Effector memory CD8-positive, alpha-beta T cell (primary cell): ENCODE results near the gene ALPK1.

Experiments
- ATAC-seq: fragments of 150-1000 bp; cut with Tn5 transposase; replicated peaks from 2 replicates; pipeline ENCODE4 v1.10.0; 2021; ENCODE audit warnings: mild to moderate bottlenecking, moderate library complexity
- DNase-seq, 3 experiments: peaks; one replicate each; pipeline ENCODE4 v3.0.0; 2021
- H3K27ac Mint-ChIP-seq, 2 donors: one replicate each; pipeline ENCODE4 v1.8.0; 2022; ENCODE audit warnings: mild to moderate bottlenecking in 2 of 2, mixed read lengths in 2 of 2, moderate library complexity in 2 of 2
- H3K27me3 Mint-ChIP-seq, 2 donors: one replicate each; pipeline ENCODE4 v1.8.0; 2022; ENCODE audit warnings: mixed read lengths in 2 of 2
- H3K36me3 Mint-ChIP-seq: one replicate; pipeline ENCODE4 v1.8.0; 2022; ENCODE audit warnings: mild to moderate bottlenecking, moderate library complexity, mixed read lengths; ENCODE audit not compliant: insufficient read depth
- H3K4me1 Mint-ChIP-seq, 2 donors: one replicate each; pipeline ENCODE4 v1.8.0; 2022; ENCODE audit warnings: low read depth in 2 of 2, mixed read lengths in 2 of 2
- H3K4me3 Mint-ChIP-seq, 2 donors: one replicate each; pipeline ENCODE4 v1.8.0; 2022; ENCODE audit warnings: mild to moderate bottlenecking in 2 of 2, mixed read lengths in 2 of 2, moderate library complexity in 2 of 2
- H3K9me3 Mint-ChIP-seq, 2 donors: one replicate each; pipeline ENCODE4 v1.8.0; 2022; ENCODE audit warnings: mixed read lengths in 2 of 2

Gene ALPK1

GRCh38 chr4:112386071-112386470 is 88.9 kb downstream of the ALPK1 start:
- no peaks in the 10 kb centered on the region for H3K4me1 Mint-ChIP-seq
- H3K27ac Mint-ChIP-seq = no peak overlapping the region
- DNase-seq (no peak), ATAC-seq (no peak)
- H3K4me3 Mint-ChIP-seq = no peak overlapping the region
- no peaks in the 10 kb centered on the region for H3K9me3 Mint-ChIP-seq
- no peaks in the 10 kb centered on the region for H3K27me3 Mint-ChIP-seq
- H3K36me3 Mint-ChIP-seq = no peaks in the 10 kb centered on the region

GRCh38 chr4:112402098-112402497 is 104.9 kb downstream of the ALPK1 start:
- Mint-ChIP-seq H3K9me3 (no peaks in the 10 kb centered on the region), H3K27ac (no peak overlapping the region), H3K4me1 (no peaks in the 10 kb centered on the region), H3K27me3 (peaks cover 11 to 12% of the 10 kb centered on the region in 2 donors), H3K36me3 (no peaks in the 10 kb centered on the region), H3K4me3 (no peak overlapping the region)
- ATAC-seq = no peak
- DNase-seq = no peak

DNA sequence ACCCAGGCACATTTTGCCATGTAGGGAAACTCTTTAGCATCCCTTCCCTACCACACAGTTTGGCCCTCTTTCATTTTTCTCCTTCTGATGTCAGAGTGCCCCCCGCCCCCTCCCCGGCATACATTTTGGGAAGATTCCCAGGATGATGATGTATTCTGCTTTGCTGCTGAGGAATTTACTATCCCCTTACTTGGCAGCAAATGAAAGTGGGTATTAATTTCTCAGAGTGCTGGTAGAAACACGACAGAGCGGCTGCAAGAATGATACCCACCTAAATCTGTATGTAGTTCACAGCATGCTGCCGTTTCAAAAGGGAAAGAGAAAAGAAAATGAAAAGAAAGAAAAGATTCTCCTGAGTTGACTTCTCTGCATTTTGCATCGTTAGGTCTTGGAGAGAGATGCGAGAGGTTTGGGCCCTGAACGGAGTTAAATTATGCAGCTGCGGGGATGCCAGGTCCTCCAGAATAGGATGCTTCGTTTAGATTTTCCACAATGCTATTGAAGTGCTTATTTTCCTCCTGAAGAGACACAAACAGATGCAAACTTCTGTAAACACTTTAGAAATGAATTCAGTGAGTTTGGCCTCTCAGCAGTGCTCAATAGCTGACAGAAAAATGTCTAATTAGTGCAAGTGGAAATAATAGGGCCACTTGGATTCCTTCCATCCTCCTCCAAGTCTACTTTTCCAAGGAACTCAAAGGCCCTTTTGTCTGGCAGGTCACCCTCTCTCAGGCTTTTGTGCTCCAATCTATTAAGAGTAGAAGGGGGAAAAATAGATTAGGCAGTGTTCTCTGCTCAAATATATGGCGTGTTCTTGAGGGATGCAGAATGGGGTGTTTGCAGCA is 106.2 kb downstream of the ALPK1 start:
- H3K9me3 Mint-ChIP-seq = no peaks in the 10 kb centered on the region
- ATAC-seq = no peak
- peaks cover 10 to 12% of the 10 kb centered on the region in 2 donors for H3K27me3 Mint-ChIP-seq
- H3K36me3 Mint-ChIP-seq = no peaks in the 10 kb centered on the region
- H3K4me3 Mint-ChIP-seq = no peak overlapping the region
- no peaks in the 10 kb centered on the region for H3K4me1 Mint-ChIP-seq
- DNase-seq = no peak
- no peak overlapping the region for H3K27ac Mint-ChIP-seq

GRCh38 chr4:112410364-112410763 is 113.2 kb downstream of the ALPK1 start:
- H3K27ac Mint-ChIP-seq = no peak overlapping the region
- no peak overlapping the region for H3K4me3 Mint-ChIP-seq
- H3K9me3 Mint-ChIP-seq = no peaks in the 10 kb centered on the region
- no peaks in the 10 kb centered on the region for H3K27me3 Mint-ChIP-seq
- H3K4me1 Mint-ChIP-seq = no peaks in the 10 kb centered on the region
- no peaks in the 10 kb centered on the region for H3K36me3 Mint-ChIP-seq
- DNase-seq = no peak
- ATAC-seq = no peak

DNA sequence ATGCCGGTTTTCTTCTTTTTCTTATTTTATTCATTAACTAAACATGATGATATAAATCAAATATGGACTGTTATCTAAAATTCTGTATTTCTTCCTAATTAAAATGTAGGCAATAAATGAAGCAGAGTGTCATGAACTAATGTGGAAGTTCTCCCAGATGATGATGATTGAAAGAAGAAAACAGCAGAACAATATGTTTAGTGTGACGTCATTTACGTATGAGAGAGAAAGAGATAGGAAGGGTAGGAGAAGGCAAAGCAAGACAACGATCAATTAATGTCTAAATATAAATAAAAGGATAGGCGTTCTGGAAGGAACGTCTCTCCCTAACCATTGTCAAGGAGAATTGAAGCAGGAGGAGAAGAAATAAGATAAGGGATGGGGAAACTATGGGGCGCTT is 113.6 kb downstream of the ALPK1 start:
- Mint-ChIP-seq H3K4me1 (no peaks in the 10 kb centered on the region), H3K9me3 (no peaks in the 10 kb centered on the region), H3K27me3 (no peaks in the 10 kb centered on the region), H3K27ac (no peak overlapping the region), H3K36me3 (no peaks in the 10 kb centered on the region), H3K4me3 (no peak overlapping the region)
- DNase-seq = no peak
- no peak for ATAC-seq

- Mint-ChIP-seq H3K36me3 (peaks cover 2% of the 10 kb centered on the region), H3K27me3 (no peaks in the 10 kb centered on the region), H3K4me1 (no peaks in the 10 kb centered on the region), H3K27ac (no peak overlapping the region), H3K9me3 (no peaks in the 10 kb centered on the region), H3K4me3 (no peak overlapping the region)
- ATAC-seq (no peak), DNase-seq (no peak)
Measured at GRCh38 chr4:112411781-112412550, 114.8 kb downstream of the ALPK1 start.

DNA sequence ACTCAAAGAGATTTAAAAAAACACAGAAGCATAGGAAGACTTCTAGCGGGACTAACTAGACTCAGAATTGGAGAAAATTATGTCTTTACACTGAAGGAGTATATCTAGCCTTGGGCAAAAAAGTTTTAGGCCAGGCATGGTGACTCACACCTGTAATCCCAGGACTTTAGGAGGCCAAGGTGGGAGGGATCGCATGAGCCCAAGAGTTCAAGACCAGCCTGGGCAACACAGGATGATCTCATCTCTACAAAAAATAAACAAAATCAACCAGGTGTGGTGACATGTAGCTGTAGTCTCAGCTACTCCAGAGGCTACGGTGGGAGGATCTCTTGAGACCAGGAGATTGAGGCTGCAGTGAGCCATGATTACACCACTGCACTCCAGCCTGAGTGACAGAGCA is 119.3 kb downstream of the ALPK1 start:
- no peaks in the 10 kb centered on the region for H3K27me3 Mint-ChIP-seq
- H3K4me1 Mint-ChIP-seq = no peaks in the 10 kb centered on the region
- peaks cover 2% of the 10 kb centered on the region for H3K36me3 Mint-ChIP-seq
- H3K9me3 Mint-ChIP-seq = no peaks in the 10 kb centered on the region
- no peak overlapping the region for H3K4me3 Mint-ChIP-seq
- DNase-seq (no peak), ATAC-seq (no peak)
- no peak overlapping the region for H3K27ac Mint-ChIP-seq

DNA sequence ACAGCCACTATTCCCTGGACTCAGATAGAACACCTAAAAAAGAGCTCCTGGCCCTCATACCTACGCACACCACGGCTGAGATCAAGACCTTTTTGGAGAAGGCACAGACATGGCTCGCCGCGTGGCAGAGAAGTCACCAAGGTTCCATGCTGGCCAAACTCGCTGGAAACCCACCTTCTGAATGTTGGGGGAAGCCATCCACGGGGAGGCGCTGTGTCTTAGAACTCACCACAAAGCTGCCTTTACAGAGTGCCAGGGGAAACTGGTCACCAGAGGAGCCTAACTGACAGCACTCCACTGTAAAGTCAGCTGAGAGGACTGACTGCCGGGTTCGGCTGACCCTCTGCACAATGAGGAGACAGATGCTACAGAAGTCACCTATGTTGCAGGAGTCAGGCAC is 120.9 kb downstream of the ALPK1 start:
- H3K4me3 Mint-ChIP-seq = no peak overlapping the region
- H3K27me3 Mint-ChIP-seq = no peaks in the 10 kb centered on the region
- peaks cover 2% of the 10 kb centered on the region for H3K36me3 Mint-ChIP-seq
- H3K4me1 Mint-ChIP-seq = no peaks in the 10 kb centered on the region
- no peak for DNase-seq
- H3K27ac Mint-ChIP-seq = no peak overlapping the region
- H3K9me3 Mint-ChIP-seq = no peaks in the 10 kb centered on the region
- no peak for ATAC-seq

DNA sequence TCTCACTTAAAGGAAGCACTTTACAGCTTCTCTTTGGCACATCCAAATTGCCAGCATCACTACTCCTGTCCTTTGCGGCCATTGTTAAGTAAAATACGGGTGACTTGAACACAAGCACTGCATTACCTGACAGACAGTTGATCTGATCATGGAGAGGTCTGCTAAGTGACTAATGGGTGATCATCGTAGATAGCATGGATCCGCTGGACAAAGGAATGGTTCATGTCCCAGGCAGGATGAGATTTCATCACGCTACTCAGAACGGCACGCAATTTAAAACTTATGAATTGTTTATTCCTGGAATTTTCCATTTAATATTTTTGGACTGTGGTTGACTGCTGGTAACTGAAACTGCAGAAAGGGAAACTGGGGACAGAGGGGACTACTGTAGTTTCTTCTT is 124.7 kb downstream of the ALPK1 start:
- Mint-ChIP-seq H3K9me3 (no peaks in the 10 kb centered on the region), H3K27me3 (no peaks in the 10 kb centered on the region), H3K27ac (no peak overlapping the region), H3K36me3 (no peaks in the 10 kb centered on the region), H3K4me3 (no peak overlapping the region), H3K4me1 (no peaks in the 10 kb centered on the region)
- DNase-seq = no peak
- no peak for ATAC-seq

- DNase-seq (no peak), ATAC-seq (no peak)
- H3K4me3 Mint-ChIP-seq = no peak overlapping the region
- no peaks in the 10 kb centered on the region for H3K27me3 Mint-ChIP-seq
- peaks cover 3% of the 10 kb centered on the region for H3K36me3 Mint-ChIP-seq
- H3K9me3 Mint-ChIP-seq = no peaks in the 10 kb centered on the region
- no peak overlapping the region for H3K27ac Mint-ChIP-seq
- H3K4me1 Mint-ChIP-seq = no peaks in the 10 kb centered on the region
Measured at GRCh38 chr4:112422644-112423043, 125.5 kb downstream of the ALPK1 start.

- Mint-ChIP-seq H3K27ac (no peak overlapping the region), H3K4me3 (no peak overlapping the region), H3K27me3 (no peaks in the 10 kb centered on the region), H3K9me3 (no peaks in the 10 kb centered on the region), H3K4me1 (no peaks in the 10 kb centered on the region), H3K36me3 (peaks cover 3% of the 10 kb centered on the region)
- no peak for ATAC-seq
- no peak for DNase-seq
Measured at GRCh38 chr4:112423591-112423990, 126.4 kb downstream of the ALPK1 start.

GRCh38 chr4:112425823-112426222 is 128.7 kb downstream of the ALPK1 start:
- DNase-seq (no peak), ATAC-seq (no peak)
- Mint-ChIP-seq H3K36me3 (peaks cover 3% of the 10 kb centered on the region), H3K27ac (no peak overlapping the region), H3K27me3 (peaks cover 0 to 3% of the 10 kb centered on the region in 2 donors), H3K4me1 (no peaks in the 10 kb centered on the region), H3K9me3 (no peaks in the 10 kb centered on the region), H3K4me3 (no peak overlapping the region)

GRCh38 chr4:112426416-112426815 is 129.2 kb downstream of the ALPK1 start:
- DNase-seq (no peak), ATAC-seq (no peak)
- H3K27me3 Mint-ChIP-seq = peaks cover 0 to 6% of the 10 kb centered on the region in 2 donors
- no peaks in the 10 kb centered on the region for H3K9me3 Mint-ChIP-seq
- H3K36me3 Mint-ChIP-seq = peaks cover 3% of the 10 kb centered on the region
- H3K4me3 Mint-ChIP-seq = no peak overlapping the region
- H3K4me1 Mint-ChIP-seq = no peaks in the 10 kb centered on the region
- H3K27ac Mint-ChIP-seq = no peak overlapping the region

DNA sequence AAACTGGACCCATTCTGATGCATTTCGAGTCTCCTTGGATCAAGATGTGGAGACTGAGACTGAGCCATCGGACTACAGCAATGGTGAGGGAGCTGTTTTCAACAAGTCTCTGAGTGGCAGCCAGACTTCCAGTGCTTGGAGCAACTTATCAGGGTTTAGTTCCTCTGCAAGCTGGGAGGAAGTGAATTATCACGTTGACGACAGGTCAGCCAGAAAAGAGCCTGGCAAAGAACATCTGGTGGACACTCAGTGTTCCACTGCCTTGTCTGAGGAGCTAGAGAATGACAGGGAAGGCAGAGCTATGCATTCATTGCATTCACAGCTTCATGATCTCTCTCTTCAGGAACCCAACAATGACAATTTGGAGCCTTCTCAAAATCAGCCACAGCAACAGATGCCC is 134.0 kb downstream of the ALPK1 start:
- Mint-ChIP-seq H3K27ac (no peak overlapping the region), H3K27me3 (peaks cover 0 to 6% of the 10 kb centered on the region in 2 donors), H3K4me3 (no peak overlapping the region), H3K36me3 (peaks cover 3% of the 10 kb centered on the region), H3K9me3 (no peaks in the 10 kb centered on the region), H3K4me1 (no peaks in the 10 kb centered on the region)
- DNase-seq (no peak), ATAC-seq (no peak)
